Prostate gland (tissue), 2 donors: ENCODE results near the gene EMX1.

ENCODE experiments used
- CTCF ChIP-seq, 4 experiments: fragments of 200-600 bp in 2 of 4; fragments of 450-650 bp in 2 of 4; sonication (generic) in 2 of 4; IDR thresholded peaks; 1 replicate in 3 of 4; 2 replicates in 1 of 4; pipeline ENCODE4 v1.5.1; 2016 to 2019; ENCODE audit warnings: antibody characterized with exemption in 4 of 4, mild to moderate bottlenecking in 2 of 4, moderate library complexity in 2 of 4
- POLR2A ChIP-seq: fragments of 450-650 bp; IDR thresholded peaks from one replicate; pipeline ENCODE4 v1.6.1; 2016; ENCODE audit warnings: antibody characterized with exemption, mild to moderate bottlenecking

GRCh38 chr2:72895759-72896281 lies 21.5 kb upstream of the EMX1 start:
- no peak for TF ChIP-seq CTCF (IDR thresholded peaks at IDR 0.05)
- no peak for TF ChIP-seq POLR2A
